ENCODE data around the gene PALM3. TPM values are rescaled to one million over a fixed set of nuclear protein-coding genes. Genes with fewer than 3 reads are reported as not detected.

PALM3 gene
- total RNA-seq = not detected
- long read RNA-seq = 0 reads

- DNase-seq = no peak
- no peak for ATAC-seq (ENCODE audit: poor library complexity)
- intact Hi-C loops (cut with DNase I) = no loop called here
Observed at GRCh38 chr19:14061751-14062557, at the start of gene PALM3. PALM3 (minus strand) TSS chr19:14062076; CDS start chr19:14061980, 96 bp downstream.

- intact Hi-C loops (cut with DNase I) = no loop called here
- DNase-seq (no peak), ATAC-seq (ENCODE audit: poor library complexity) (no peak)
Observed at GRCh38 chr19:14111486-14111885, 49.6 kb upstream of the PALM3 start.

- ATAC-seq (ENCODE audit: poor library complexity) = no peak
- intact Hi-C loops (cut with DNase I) = no loop called here
- DNase-seq = no peak
Observed at GRCh38 chr19:14110650-14111049, 48.8 kb upstream of the PALM3 start.

- intact Hi-C loops (cut with DNase I) = no loop called here
- ATAC-seq (ENCODE audit: poor library complexity) (peak; percentile 88), DNase-seq (peak; percentile 85)
Observed at GRCh38 chr19:14107581-14108461, 45.9 kb upstream of the PALM3 start.

GRCh38 chr19:14106840-14107239 is 45.0 kb upstream of the PALM3 start:
- intact Hi-C loops (cut with DNase I) = no loop called here
- DNase-seq (peak; percentile 52), ATAC-seq (ENCODE audit: poor library complexity) (peak; percentile 57)

- DNase-seq (no peak), ATAC-seq (ENCODE audit: poor library complexity) (no peak)
- intact Hi-C loops (cut with DNase I) = no loop called here
Observed at GRCh38 chr19:14105680-14106079, 43.8 kb upstream of the PALM3 start.

GRCh38 chr19:14103310-14103709 is 41.4 kb upstream of the PALM3 start:
- intact Hi-C loops (cut with DNase I) = no loop called here
- DNase-seq = no peak
- ATAC-seq (ENCODE audit: poor library complexity) = no peak

- intact Hi-C loops (cut with DNase I) = no loop called here
- DNase-seq (no peak), ATAC-seq (ENCODE audit: poor library complexity) (no peak)
Observed at GRCh38 chr19:14102756-14103155, 40.9 kb upstream of the PALM3 start.

GRCh38 chr19:14102102-14102696 is 40.3 kb upstream of the PALM3 start:
- intact Hi-C loops (cut with DNase I) = no loop called here
- ATAC-seq (ENCODE audit: poor library complexity) = peak; percentile 2
- no peak for DNase-seq

- intact Hi-C loops (cut with DNase I) = no loop called here
- DNase-seq (no peak), ATAC-seq (ENCODE audit: poor library complexity) (no peak)
Observed at GRCh38 chr19:14101003-14101545, 39.2 kb upstream of the PALM3 start.

GRCh38 chr19:14097532-14098151 is 35.8 kb upstream of the PALM3 start:
- ATAC-seq (ENCODE audit: poor library complexity) (peak; percentile 35), DNase-seq (no peak)
- intact Hi-C loops (cut with DNase I) = no loop called here

GRCh38 chr19:14096272-14096992 is 34.6 kb upstream of the PALM3 start:
- ATAC-seq (ENCODE audit: poor library complexity) (no peak), DNase-seq (no peak)
- intact Hi-C loops (cut with DNase I) = no loop called here

- ATAC-seq (ENCODE audit: poor library complexity) = no peak
- intact Hi-C loops (cut with DNase I) = no loop called here
- no peak for DNase-seq
Observed at GRCh38 chr19:14094854-14095253, 33.0 kb upstream of the PALM3 start.

- intact Hi-C loops (cut with DNase I) = no loop called here
- no peak for DNase-seq
- ATAC-seq (ENCODE audit: poor library complexity) = no peak
Observed at GRCh38 chr19:14093117-14093823, 31.4 kb upstream of the PALM3 start.

- ATAC-seq (ENCODE audit: poor library complexity) (no peak), DNase-seq (peak; percentile 51)
- intact Hi-C loops (cut with DNase I) = no loop called here
Observed at GRCh38 chr19:14091813-14092462, 30.1 kb upstream of the PALM3 start.

GRCh38 chr19:14091081-14091812 is 29.4 kb upstream of the PALM3 start:
- ATAC-seq (ENCODE audit: poor library complexity) (peak; percentile 87), DNase-seq (no peak)
- intact Hi-C loops (cut with DNase I) = no loop called here
